COLO668 (cell line): Measurements from ENCODE around the gene ADGRA3.

Experiments used
- DNase-seq: peaks from one replicate; lab custom pipeline; 2025; ENCODE audit not compliant: unreplicated experiment; lab: John Stamatoyannopoulos, UW

Gene ADGRA3, protein sequence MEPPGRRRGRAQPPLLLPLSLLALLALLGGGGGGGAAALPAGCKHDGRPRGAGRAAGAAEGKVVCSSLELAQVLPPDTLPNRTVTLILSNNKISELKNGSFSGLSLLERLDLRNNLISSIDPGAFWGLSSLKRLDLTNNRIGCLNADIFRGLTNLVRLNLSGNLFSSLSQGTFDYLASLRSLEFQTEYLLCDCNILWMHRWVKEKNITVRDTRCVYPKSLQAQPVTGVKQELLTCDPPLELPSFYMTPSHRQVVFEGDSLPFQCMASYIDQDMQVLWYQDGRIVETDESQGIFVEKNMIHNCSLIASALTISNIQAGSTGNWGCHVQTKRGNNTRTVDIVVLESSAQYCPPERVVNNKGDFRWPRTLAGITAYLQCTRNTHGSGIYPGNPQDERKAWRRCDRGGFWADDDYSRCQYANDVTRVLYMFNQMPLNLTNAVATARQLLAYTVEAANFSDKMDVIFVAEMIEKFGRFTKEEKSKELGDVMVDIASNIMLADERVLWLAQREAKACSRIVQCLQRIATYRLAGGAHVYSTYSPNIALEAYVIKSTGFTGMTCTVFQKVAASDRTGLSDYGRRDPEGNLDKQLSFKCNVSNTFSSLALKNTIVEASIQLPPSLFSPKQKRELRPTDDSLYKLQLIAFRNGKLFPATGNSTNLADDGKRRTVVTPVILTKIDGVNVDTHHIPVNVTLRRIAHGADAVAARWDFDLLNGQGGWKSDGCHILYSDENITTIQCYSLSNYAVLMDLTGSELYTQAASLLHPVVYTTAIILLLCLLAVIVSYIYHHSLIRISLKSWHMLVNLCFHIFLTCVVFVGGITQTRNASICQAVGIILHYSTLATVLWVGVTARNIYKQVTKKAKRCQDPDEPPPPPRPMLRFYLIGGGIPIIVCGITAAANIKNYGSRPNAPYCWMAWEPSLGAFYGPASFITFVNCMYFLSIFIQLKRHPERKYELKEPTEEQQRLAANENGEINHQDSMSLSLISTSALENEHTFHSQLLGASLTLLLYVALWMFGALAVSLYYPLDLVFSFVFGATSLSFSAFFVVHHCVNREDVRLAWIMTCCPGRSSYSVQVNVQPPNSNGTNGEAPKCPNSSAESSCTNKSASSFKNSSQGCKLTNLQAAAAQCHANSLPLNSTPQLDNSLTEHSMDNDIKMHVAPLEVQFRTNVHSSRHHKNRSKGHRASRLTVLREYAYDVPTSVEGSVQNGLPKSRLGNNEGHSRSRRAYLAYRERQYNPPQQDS (N-terminal part only)

DNA sequence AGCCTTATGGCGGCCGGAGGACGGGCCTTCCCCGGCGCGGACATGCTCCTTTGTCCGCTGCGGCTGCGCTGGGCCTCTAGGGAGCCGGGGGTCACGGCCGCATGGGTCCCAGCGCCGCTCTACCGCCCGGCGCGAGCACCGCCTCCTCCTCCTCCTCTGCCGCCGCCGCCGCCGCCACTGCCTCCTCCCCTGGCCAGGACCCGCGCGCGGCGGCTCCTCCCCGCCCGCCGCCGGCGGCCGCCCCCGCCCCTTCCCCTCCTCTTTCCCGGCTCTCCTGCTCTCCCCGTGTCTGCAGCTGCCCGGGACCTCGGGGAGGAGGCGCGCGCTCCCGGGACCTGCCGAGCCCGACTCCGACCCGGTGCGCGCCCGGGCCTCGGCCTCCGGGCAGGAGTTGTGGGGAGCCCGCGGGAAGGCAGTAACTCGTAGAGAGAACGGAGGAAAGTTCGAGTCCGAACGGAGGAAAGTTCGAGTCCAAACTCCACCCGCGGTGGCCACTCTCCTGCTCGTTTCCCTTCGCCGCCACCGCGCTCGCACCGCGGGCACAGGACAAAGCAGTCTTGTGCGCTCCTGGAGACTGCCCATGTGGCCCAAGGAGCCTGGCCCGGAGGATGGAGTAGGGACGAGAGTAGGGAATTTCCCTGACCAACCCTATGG, at the start of gene ADGRA3:
TSS of gene ADGRA3 (minus strand) at position 179 of the 654 bp plus-strand sequence. CDS start 282 bp downstream, outside the sequence.
- DNase-seq = peak; percentile 76

DNA sequence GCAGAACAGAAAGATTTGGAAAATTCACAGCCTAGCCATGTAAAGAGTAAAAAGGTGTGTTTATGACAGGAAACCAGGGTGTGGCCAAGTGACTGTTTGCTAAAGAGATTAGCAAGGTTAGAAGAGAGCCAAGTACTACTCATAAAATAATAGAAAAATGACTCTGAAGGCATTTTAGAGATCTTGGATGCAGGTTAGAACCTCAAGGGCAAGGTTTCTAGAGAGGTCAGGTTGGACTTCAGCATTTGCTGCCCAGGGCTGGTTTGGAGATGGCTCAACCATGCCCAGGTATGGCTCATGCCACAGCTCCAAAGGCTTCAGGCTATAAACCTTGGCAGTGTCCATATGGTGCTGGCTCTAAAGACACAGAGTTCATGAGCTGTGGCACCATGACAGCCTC, 40.6 kb upstream of the ADGRA3 start:
- no peak for DNase-seq

DNA sequence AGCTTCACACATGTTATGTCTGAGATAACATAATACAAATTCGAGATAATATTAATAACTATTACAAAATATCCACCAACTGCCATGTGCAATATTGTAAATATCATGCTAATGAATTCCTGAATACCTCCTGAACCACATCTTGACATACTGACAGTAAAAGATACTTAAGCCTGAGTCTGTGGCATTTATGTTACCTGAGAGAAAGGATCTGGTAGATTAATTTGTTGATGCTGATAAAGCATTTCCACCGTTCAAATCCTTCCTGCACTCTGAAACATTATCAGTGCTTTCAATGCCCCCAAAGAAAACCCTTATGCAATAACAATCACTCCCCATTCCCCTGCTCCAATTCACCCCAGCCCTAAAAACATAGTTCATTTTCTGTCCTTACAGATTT, 38.8 kb upstream of the ADGRA3 start:
- no peak for DNase-seq

DNA sequence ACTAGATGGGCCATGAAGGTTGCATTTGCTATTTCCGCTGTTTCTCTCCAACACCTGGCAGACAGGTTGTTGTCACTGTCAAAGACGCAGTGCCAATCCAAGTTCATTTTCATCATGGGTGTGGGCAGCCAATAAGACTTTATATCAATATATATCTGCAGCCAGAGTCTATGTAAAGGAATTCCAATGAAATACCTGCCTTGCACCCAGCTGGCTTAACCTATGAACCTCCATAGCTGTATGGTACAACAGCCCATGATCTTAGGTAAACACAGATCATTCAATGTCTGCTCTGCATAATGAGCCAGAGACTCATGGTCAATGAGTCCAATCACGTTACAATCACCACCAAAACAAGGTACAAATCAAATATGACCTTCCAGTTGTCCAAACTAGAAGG, 37.7 kb upstream of the ADGRA3 start:
- DNase-seq = no peak

DNA sequence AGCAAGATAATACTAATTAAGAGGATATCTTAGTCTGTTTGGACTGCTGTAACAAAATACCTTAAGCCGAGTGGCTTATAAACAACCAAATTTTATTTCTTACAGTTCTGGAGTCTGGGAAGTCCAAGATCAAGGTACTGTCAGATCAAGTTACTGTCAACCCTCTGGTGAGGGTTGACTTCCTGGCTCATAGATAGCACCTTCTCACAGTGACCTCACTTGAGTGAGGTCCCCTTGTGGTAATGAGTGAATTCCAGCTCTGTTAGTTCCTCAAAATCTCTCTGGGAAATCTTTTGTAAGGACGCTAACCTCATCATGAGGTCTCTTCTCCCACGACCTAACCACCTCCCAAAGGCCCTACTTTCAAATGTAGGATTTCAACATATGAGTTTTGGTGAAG, 36.9 kb upstream of the ADGRA3 start:
- DNase-seq = no peak

DNA sequence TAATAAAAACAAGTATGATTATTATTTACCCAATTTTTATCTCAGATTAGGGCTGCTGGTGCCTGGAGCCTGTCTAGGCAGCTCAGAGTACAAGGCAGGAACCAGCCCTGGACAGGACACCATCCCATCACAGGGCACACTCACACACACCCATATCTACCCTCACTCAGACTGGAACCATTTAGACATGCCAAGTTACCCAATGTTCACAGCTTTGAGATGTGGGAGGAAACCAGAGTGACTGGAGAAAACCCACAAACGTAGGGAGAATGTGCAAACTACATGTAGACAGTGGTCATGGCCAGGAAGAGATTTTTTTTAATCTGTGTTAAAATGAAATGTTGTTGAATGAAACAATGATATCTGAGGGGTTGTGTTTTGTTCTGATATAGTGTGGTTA, 35.7 kb upstream of the ADGRA3 start:
- DNase-seq = no peak

DNA sequence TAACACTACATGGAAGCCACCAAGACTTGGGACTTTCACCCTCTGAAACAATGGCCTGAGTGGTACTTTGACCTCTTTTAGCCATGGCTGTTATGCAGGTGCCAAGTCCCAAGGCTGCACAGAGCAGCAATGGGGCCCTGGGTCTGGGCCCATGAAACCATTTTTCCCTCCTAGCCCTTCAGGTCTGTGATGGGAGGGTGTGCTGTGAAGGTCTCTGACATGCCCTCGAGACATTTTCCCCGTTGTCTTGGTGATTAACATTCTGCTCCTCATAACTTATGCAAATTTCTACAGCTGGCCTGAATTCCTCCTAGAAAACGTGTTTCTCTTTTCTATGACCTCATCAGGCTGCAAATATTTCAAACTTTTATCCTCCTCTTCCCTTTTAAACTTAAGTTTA, 30.4 kb upstream of the ADGRA3 start:
- no peak for DNase-seq

DNA sequence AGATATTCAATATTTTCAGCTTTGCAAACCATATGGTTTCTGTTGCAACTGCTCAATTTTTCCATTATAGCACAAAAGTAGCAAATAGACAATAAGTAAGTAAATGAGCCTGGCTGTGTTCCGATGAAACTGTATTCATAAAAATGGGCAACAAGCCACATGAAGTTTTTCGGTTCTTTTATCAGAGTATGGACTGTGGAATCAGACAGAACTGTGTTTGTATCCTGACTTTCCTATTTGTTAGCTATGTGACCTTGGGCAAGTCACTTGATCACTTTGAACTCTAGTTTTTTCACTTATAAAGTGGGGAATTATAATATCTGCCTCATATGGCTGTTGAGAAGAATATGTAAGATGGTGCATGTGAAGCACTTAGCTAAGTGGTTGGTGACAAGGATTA, 23.4 kb upstream of the ADGRA3 start:
- DNase-seq = no peak

DNA sequence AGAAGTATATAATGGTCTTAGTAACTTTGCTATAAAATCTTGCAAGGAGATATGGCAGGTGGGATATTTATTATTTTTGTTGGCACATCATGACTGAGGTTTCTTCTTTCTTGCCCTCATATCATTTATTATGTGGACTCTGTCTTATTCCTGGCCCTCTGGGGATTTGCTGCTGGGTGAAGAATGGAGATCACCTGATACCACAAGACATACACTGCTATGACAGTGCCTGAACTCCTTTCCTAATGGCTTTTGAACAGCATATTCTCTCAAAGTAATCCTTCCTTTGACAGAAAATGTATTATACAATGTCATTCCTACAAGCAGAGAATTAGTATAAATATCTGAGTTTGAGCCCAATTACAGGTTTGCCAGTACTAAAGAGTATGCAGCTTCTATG, 22.0 kb upstream of the ADGRA3 start:
- no peak for DNase-seq

DNA sequence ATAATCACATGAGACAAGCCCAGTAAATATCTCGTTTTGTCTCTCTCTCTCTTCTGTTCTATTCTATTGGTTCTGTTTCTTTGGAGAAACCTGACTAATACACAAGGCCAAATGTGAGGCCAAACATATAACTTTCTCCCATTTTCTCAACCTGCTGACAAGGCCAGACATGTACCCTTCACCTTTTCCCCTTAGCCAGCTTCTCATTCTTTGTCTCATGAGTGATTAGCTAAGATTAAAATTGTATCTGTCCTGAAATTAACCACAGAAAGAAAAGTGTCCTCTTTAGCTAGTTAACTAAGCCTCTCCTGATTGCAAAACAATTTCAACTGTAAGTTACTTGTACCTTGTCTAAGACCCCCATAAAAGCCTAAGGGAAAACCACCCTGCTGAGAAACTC, 18.5 kb upstream of the ADGRA3 start:
- no peak for DNase-seq

DNA sequence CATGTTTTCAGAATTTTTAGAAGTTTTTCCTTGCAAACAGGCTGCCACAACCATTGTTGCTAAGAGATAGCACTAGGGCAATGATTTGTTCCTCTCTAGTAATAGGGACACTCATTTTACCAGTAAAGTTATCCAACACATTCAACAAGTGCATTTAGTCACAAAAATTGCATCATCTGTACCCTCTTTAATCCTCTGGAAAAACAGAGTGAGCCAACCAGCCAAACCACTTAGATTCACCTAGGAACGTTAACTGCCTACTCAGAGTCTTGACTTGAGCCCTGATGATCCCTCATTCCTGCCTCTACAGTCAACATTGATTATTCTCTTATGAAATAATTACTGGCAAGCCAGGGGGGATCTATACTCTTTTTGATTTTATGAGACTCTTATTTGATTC, 17.0 kb upstream of the ADGRA3 start:
- no peak for DNase-seq

DNA sequence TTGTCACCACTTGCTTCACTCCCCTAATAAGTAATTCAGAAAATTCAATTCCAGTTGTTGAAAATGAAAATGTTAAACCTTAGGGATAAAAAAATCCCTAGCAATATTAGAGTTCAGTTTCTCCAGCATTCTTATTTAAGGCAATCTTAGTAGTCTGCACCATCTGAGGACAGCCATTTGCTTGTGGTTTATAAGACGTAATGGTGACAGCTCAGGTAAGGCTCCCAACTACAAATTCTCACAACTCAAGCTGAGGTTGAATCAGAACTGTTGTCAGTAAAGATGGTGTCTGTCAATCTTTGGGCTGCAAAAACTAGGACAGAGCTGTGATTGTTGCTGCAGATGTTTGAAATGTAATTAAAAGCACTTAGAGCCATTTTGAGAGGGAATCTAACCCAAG, 16.3 kb upstream of the ADGRA3 start:
- no peak for DNase-seq

DNA sequence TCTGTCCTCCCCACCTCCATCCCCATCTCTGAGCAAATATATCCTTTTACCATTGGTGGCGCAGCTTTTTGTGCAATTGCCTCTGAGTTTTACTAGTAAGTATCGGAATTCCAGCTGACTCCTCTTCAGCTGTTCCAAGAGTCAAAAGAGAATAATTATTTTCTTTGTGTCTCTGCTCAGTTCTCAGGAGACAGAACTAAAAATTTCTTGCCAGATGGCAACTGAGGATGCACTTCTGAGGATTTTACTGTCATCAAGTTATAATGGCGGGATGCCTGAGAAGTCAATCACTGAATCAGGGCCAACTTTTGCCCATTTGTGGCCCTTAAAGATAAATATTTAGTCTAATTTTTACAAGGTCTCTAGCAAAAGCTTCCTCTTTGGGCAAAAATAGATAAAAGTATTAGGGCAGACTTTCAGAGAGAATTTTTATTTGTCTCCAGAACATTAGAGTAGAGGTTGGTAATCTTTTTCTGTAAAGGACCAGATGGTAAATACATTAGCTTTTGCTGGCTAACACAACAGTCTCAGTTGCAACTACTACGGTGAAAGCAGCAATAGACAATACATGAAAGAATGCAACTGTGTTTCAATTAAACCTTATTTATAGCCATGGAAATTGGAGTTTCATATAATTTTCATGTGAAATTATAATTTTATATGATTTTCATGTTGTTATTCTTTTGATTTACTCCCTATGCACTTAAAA, 15.6 kb upstream of the ADGRA3 start:
- no peak for DNase-seq

DNA sequence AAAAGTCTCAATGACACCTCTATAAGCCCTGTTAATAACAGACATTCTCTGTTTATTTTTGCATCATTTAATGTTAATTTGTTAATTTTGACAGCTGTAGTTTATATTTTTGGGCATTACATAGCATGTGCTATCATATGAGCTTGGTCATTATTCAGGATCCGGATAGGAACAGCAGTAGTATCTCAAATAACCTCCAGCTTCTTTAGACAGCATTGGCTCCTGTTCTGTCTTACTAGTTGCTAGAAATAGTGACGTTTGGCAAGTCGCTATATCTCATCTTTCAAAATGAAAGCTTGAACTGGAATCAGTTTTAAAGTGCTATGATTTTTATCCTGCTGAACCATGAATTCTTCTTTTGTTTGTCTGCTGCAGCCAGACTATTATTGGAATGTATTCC, 9.0 kb upstream of the ADGRA3 start:
- no peak for DNase-seq

DNA sequence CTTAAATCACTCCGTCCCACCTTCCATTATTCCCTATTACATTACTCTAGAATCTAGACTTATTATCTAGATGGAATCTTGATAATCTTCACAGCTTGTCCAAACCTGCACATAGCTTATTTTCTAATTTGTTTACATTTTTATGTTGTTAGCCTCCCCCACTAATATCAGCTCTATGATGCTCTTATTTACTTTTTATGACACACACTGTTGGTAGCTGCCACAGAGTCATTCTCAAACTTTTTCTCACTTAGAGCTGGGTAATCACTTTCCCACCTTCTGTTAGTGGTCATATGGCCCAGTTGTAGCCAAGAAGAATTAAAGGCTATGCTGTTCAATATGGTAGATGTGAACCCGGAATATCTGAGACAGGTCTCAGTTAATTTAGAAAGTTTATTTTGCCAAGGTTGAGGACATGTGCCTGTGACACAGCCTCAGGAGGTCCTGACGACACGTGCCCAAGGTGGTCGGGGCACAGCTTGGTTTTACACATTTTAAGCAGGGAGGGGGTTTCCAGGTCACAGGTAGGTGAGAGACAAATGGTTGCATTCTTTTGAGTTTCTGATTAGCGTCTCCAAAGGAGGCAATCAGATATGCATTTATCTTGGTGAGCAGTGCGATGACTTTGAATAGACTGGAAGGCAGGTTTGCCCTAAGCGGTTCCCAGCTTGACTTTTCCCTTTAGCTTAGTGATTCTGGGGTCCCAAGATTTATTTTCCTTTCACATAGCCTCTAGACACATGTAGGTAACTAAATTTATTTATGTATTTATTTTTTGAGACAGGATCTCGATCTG, 7.0 kb upstream of the ADGRA3 start:
- no peak for DNase-seq

DNA sequence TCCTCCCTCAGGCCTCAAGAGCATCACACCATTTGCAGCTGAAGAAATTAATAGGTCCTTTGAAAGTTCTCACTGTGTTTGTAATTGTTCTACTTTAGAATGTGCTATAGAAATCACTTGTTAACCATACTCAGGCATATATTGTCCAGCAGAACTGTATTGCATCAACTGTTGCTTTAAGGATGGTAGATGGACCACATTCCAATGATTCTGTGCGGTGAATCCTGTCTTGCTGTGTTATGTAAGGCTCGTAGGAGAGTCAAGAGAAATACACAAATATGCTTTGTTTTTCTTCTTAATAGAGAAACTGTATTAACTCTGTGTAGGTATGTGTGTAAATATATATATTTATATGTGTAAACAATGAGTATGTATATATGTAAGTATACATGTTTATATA, 6.3 kb upstream of the ADGRA3 start:
- DNase-seq = no peak

DNA sequence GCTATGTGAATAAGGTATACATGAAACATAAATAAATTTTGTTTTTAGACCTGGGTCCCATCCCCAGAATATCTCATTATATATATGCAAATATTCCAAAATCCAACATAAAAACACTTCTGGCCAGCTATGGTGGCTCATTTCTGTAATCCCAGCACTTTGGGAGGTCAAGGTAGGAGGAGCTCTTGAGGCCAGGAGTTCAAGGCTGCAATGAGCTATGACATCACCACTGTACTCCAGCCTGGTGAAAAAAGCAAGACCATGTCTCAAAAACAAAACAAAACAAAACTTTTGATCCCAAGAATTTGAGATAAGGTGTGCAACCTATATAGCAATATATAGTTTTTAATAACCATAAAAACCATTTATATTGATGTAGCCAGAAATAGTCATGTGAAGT, 5.4 kb upstream of the ADGRA3 start:
- no peak for DNase-seq

DNA sequence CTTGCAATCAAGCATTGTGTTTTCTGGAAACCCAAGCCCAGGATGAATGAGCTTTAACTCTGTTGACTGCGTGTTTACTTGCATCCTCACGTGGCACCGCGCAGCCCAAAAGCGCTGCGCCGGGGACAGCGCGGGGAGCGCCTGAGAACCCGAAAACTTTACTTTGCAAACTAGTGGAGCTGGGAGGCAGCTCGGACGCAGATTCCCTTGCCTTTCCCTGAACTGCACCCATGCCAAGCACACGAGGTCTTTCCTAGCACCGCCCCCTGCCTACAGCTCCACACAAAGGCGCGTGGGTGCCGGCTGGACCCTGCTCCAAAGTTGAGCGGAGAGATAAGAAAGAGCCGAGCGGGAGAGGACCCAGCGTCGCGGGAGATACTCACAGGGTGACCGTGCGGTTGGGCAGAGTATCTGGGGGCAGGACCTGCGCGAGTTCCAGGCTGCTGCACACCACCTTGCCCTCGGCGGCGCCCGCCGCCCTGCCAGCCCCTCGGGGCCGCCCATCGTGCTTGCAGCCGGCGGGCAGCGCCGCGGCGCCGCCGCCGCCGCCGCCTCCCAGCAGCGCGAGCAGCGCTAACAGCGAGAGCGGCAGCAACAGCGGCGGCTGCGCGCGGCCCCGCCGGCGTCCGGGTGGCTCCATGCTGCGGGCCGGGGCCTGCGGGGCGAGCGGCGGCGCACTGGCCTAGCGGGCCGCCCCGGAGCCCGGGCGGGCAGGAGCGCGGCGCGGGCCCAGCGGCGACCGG, 550 bp downstream of the ADGRA3 start:
- peak; percentile 75 for DNase-seq

DNA sequence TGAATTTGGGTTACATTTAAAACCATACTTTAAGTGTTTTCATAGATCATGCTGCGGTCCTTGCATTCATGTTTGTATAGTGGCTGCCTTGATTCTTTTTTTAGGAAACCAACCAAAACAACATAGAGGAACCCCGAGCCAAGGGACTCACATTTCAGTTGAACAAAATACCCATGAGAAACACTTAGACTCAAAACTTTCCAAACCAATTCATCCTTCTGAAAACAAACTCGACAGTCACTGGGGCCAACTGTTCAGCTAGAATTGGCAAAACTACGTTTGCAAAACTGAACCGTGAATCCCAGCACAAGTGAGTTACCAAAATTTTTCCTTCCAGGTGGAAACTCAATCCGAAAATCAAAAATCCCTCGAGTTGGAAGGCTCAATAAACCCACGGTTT, 1.4 kb downstream of the ADGRA3 start:
- no peak for DNase-seq
